ENCODE measurements around the gene SLC40A1. TPM values are rescaled to one million over a fixed set of nuclear protein-coding genes. Genes with fewer than 3 reads are reported as not detected.

The SLC40A1 gene
- total RNA-seq, 1 donor from 2014 or later = not detected

GRCh38 chr2:189538402-189538801, 42.2 kb downstream of the SLC40A1 start:
- no peaks in the 10 kb centered on the region for H3K4me1 ChIP-seq
- no peaks in the 10 kb centered on the region for H3K79me2 ChIP-seq (ENCODE audit: low read depth)
- H3K4me2 ChIP-seq = no peak overlapping the region
- H3F3A ChIP-seq (ENCODE audit: low read depth) = no peaks in the 10 kb centered on the region
- Mint-ChIP-seq H3K27ac (no peak overlapping the region), H3K27me3 (ENCODE audit: insufficient read depth, low read depth) (peaks cover 6% of the 10 kb centered on the region), H3K4me3 (no peak overlapping the region), H3K4me1 (no peaks in the 10 kb centered on the region), H3K9me3 (no peaks in the 10 kb centered on the region), H3K36me3 (no peaks in the 10 kb centered on the region)
- H4K20me1 ChIP-seq (ENCODE audit: low read depth) = no peaks in the 10 kb centered on the region
- no peak for DNase-seq (ENCODE audit: low spot score)
- no peak overlapping the region for H3K27ac ChIP-seq
- no peaks in the 10 kb centered on the region for H3K27me3 ChIP-seq
- no peak overlapping the region for H2AFZ ChIP-seq (replicated peaks)
- H3K9me3 ChIP-seq (ENCODE audit: low read depth) = no peaks in the 10 kb centered on the region
- H3K9ac ChIP-seq = no peak overlapping the region
- TF ChIP-seq EZH2phosphoT487 (IDR thresholded peaks at IDR 0.05) (no peak), EZH2 (IDR thresholded peaks at IDR 0.05) (no peak), CTCF (IDR thresholded peaks at IDR 0.05) (no peak)
- no peak overlapping the region for H3K4me3 ChIP-seq
- no peaks in the 10 kb centered on the region for H3K36me3 ChIP-seq

GRCh38 chr2:189536830-189537229, 43.8 kb downstream of the SLC40A1 start:
- Histone ChIP-seq H3K4me1 (no peaks in the 10 kb centered on the region), H4K20me1 (ENCODE audit: low read depth) (no peaks in the 10 kb centered on the region), H3K9me3 (ENCODE audit: low read depth) (no peaks in the 10 kb centered on the region), H2AFZ (replicated peaks) (no peak overlapping the region), H3F3A (ENCODE audit: low read depth) (no peaks in the 10 kb centered on the region), H3K27ac (no peak overlapping the region), H3K4me3 (no peak overlapping the region), H3K27me3 (no peaks in the 10 kb centered on the region), H3K36me3 (no peaks in the 10 kb centered on the region), H3K9ac (no peak overlapping the region), H3K79me2 (ENCODE audit: low read depth) (no peaks in the 10 kb centered on the region), H3K4me2 (no peak overlapping the region)
- no peaks in the 10 kb centered on the region for H3K4me1 Mint-ChIP-seq
- peaks cover 4% of the 10 kb centered on the region for H3K27me3 Mint-ChIP-seq (ENCODE audit: insufficient read depth, low read depth)
- H3K9me3 Mint-ChIP-seq = no peaks in the 10 kb centered on the region
- no peak overlapping the region for H3K27ac Mint-ChIP-seq
- TF ChIP-seq EZH2phosphoT487 (IDR thresholded peaks at IDR 0.05) (no peak), EZH2 (IDR thresholded peaks at IDR 0.05) (no peak), CTCF (IDR thresholded peaks at IDR 0.05) (no peak)
- H3K4me3 Mint-ChIP-seq = no peak overlapping the region
- no peak for DNase-seq (ENCODE audit: low spot score)
- H3K36me3 Mint-ChIP-seq = no peaks in the 10 kb centered on the region

GRCh38 chr2:189534854-189535832, 45.4 kb downstream of the SLC40A1 start:
- no peak overlapping the region for H3K9ac ChIP-seq
- H2AFZ ChIP-seq (replicated peaks) = no peak overlapping the region
- H3K9me3 ChIP-seq (ENCODE audit: low read depth) = no peaks in the 10 kb centered on the region
- no peaks in the 10 kb centered on the region for H4K20me1 ChIP-seq (ENCODE audit: low read depth)
- no peak for DNase-seq (ENCODE audit: low spot score)
- Mint-ChIP-seq H3K27me3 (ENCODE audit: insufficient read depth, low read depth) (peaks cover 4% of the 10 kb centered on the region), H3K36me3 (no peaks in the 10 kb centered on the region), H3K4me3 (no peak overlapping the region), H3K27ac (no peak overlapping the region), H3K9me3 (no peaks in the 10 kb centered on the region), H3K4me1 (no peaks in the 10 kb centered on the region)
- H3K79me2 ChIP-seq (ENCODE audit: low read depth) = no peaks in the 10 kb centered on the region
- no peak overlapping the region for H3K4me3 ChIP-seq
- TF ChIP-seq CTCF (IDR thresholded peaks at IDR 0.05) (no peak), EZH2 (IDR thresholded peaks at IDR 0.05) (no peak), EZH2phosphoT487 (IDR thresholded peaks at IDR 0.05) (no peak)
- no peaks in the 10 kb centered on the region for H3K36me3 ChIP-seq
- no peak overlapping the region for H3K27ac ChIP-seq
- no peaks in the 10 kb centered on the region for H3K27me3 ChIP-seq
- no peaks in the 10 kb centered on the region for H3K4me1 ChIP-seq
- no peaks in the 10 kb centered on the region for H3F3A ChIP-seq (ENCODE audit: low read depth)
- H3K4me2 ChIP-seq = no peak overlapping the region
